GM12878 (cell line): Measurements from ENCODE around the gene TSPAN5. TPM values are rescaled to one million over a fixed set of nuclear protein-coding genes. Genes with fewer than 3 reads are reported as not detected.

ENCODE experiments used
- ATAC-seq: fragments of 200-7000 bp; cut with Tn5 transposase; 3 replicates; pipeline ENCODE4 v1.9.1; 2020; ENCODE audit warnings: mild to moderate bottlenecking, moderate library complexity
- BruUV-seq: library from RNA; stranded (reverse); fragments of 400-500 nt; replicated peaks from 2 replicates; lab custom pipeline; 2021; lab: Mats Ljungman, UMichigan
- CTCF ChIA-PET: fragments of 300-600 bp; sonication (Branson Sonifier 250); formaldehyde crosslinking; extraction: SDS; loops from one replicate; lab custom pipeline; 2021; ENCODE audit warnings: inconsistent platforms; lab: Yijun Ruan, JAX
- POLR2A ChIA-PET: fragments of 350-600 bp; formaldehyde crosslinking; extraction: SDS; loops from one replicate; lab custom pipeline; 2021; ENCODE audit warnings: inconsistent platforms; lab: Charles Lee
- RAD21 ChIA-PET: fragments of 300-600 bp; sonication (Branson Sonifier 250); formaldehyde crosslinking; loops from one replicate; lab custom pipeline; 2023; ENCODE audit warnings: antibody characterized with exemption; ENCODE audit not compliant: unreplicated experiment; lab: Charles Lee
- SMC1A ChIA-PET: fragments of 300-600 bp; sonication (Branson Sonifier 250); formaldehyde crosslinking; loops from one replicate; lab custom pipeline; 2023; ENCODE audit not compliant: unreplicated experiment, uncharacterized antibody; lab: Charles Lee
- DNase-seq: peaks from one replicate; pipeline ENCODE4 v3.0.0-alpha.2; 2011; ENCODE audit warnings: low read depth, low spot score
- FAIRE-seq: peaks from 3 replicates; lab custom pipeline; 2011; peaks lifted over from hg19 to GRCh38; lab: Jason Lieb, UNC
- H2AFZ ChIP-seq: 2 replicates; pipeline ENCODE4 v1.6.0; 2011; ENCODE audit warnings: low read depth, low read length, control low read depth; ENCODE audit not compliant: control insufficient read depth
- H3K27ac ChIP-seq: 2 replicates; pipeline ENCODE4 v1.5.1; 2011; ENCODE audit warnings: control low read depth; ENCODE audit not compliant: control insufficient read depth, insufficient read depth
- H3K27me3 ChIP-seq, 2 experiments: replicated peaks in 1 of 2; 2 replicates each; pipeline versions ENCODE4 v1.6.0 to v1.6.1; 2011; ENCODE audit warnings: low read length in 1 of 2; ENCODE audit not compliant: control insufficient read depth in 2 of 2, insufficient read depth in 2 of 2
- H3K36me3 ChIP-seq, 2 experiments: 2 replicates each; pipeline ENCODE4 v1.5.1; 2011; ENCODE audit warnings: low read length in 1 of 2; ENCODE audit not compliant: control insufficient read depth in 2 of 2, insufficient read depth in 2 of 2
- H3K4me1 ChIP-seq: 2 replicates; pipeline ENCODE4 v1.6.1; 2011; ENCODE audit warnings: mild to moderate bottlenecking, low read length, moderate library complexity, mixed read lengths; ENCODE audit not compliant: control insufficient read depth, insufficient read depth
- H3K4me2 ChIP-seq: 2 replicates; pipeline ENCODE4 v1.6.0; 2011; ENCODE audit warnings: control low read depth; ENCODE audit not compliant: control insufficient read depth, insufficient read depth
- H3K4me3 ChIP-seq: fragments of 200-600 bp; sonication (generic); 2 replicates; pipeline ENCODE4 v1.5.1; 2016
- H3K79me2 ChIP-seq: 2 replicates; pipeline ENCODE4 v1.6.0; 2011; ENCODE audit warnings: low read length; ENCODE audit not compliant: control insufficient read depth, insufficient read depth
- H3K9ac ChIP-seq: 2 replicates; pipeline ENCODE4 v1.8.0; 2011; ENCODE audit warnings: low read length, control low read depth, mixed read lengths; ENCODE audit not compliant: control insufficient read depth, insufficient read depth
- H3K9me3 ChIP-seq: replicated peaks from 3 replicates; pipeline ENCODE4 v1.5.1; 2011; ENCODE audit warnings: mild to moderate bottlenecking, low read length; ENCODE audit not compliant: control insufficient read depth, insufficient read depth
- H4K20me1 ChIP-seq: 2 replicates; pipeline ENCODE4 v1.6.0; 2011; ENCODE audit not compliant: control insufficient read depth, insufficient read depth
- EED ChIP-seq: sonication (generic); IDR thresholded peaks from 2 replicates; pipeline ENCODE4 v1.6.1; 2016; ENCODE audit warnings: antibody characterized with exemption, low read depth
- IKZF1 ChIP-seq: fragments of 450-650 bp; conservative IDR thresholded peaks from 2 replicates; pipeline ENCODE4 v1.6.1; 2017; ENCODE audit warnings: antibody characterized with exemption, mild to moderate bottlenecking
- MXI1 ChIP-seq: fragments of 150-350 bp; IDR thresholded peaks from 2 replicates; pipeline ENCODE4 v1.6.1; 2011; ENCODE audit warnings: low read depth, mild to moderate bottlenecking, inconsistent platforms, low read length, improper control_type of control experiment
- POLR2AphosphoS5 ChIP-seq: IDR thresholded peaks from 2 replicates; pipeline ENCODE4 v1.6.1; 2011; ENCODE audit warnings: mild to moderate bottlenecking, low read length, inconsistent platforms
- RBBP5 ChIP-seq: fragments of 200-600 bp; sonication (generic); conservative IDR thresholded peaks from 2 replicates; pipeline ENCODE4 v1.6.1; 2016
- ZNF24 ChIP-seq: fragments of 450-650 bp; IDR thresholded peaks from 2 replicates; pipeline ENCODE4 v1.6.1; 2017; ENCODE audit warnings: antibody characterized with exemption, mild to moderate bottlenecking
- WGBS: methylation state at CpG from one replicate; pipeline ENCODE4 v1.1.6; 2016; ENCODE audit warnings: low lambda C conversion rate; ENCODE audit not compliant: insufficient replicate concordance, insufficient coverage; ENCODE audit errors: missing lambda C conversion rate; 5-methylcytosine and 5-hydroxymethylcytosine counted together
- in situ Hi-C: fragments of 300-500 bp; cut with MboI; formaldehyde crosslinking; loops from 9 replicates; pipeline ENCODE4 v1.14.3; 2018; ENCODE audit warnings: mixed read lengths
- intact Hi-C: fragments of 100-400 bp; cut with micrococcal nuclease; formaldehyde crosslinking; loops from one replicate; pipeline ENCODE4 v1.14.2; 2022; ENCODE audit not compliant: unreplicated experiment
- polyA plus RNA-seq, 11 experiments: library from polyadenylated mRNA; depleted of rRNA in 4 of 11; unstranded in 6 of 11; stranded (reverse) in 5 of 11; fragments of >200 nt; fragmentation: Nextera tagmentation in 4 of 11; fragmentation: Illumina TruSeq in 1 of 11; extraction: Ambion mirVana in 4 of 11; extraction: Trizol in 1 of 11; gene quantifications; 1 replicate in 1 of 11; 2 replicates in 10 of 11; pipeline versions ENCODE4 v1.2.1 to v1.2.3, GENCODE V29; 2011 to 2016; ENCODE audit warnings: inconsistent platforms in 2 of 11, missing spikeins in 2 of 11, low read depth in 1 of 11
- total RNA-seq, 4 experiments: library from RNA; depleted of rRNA in 3 of 4; stranded (reverse); fragments of >200 nt in 3 of 4; fragmentation: Illumina TruSeq in 1 of 4; extraction: Trizol in 1 of 4; gene quantifications; 2 replicates each; pipeline versions ENCODE4 v1.2.1 to v1.2.3, GENCODE V29; 2013 to 2021
- TF ChIP-seq, protein P1 (sequence below): fragments of 450-650 bp; formaldehyde crosslinking; IDR thresholded peaks from 2 replicates; pipeline ENCODE4 v1.5.0; 2022; ENCODE audit warnings: mild to moderate bottlenecking, missing genetic modification characterization
- TF ChIP-seq, protein P2 (sequence below): fragments of 450-650 bp; IDR thresholded peaks from 2 replicates; pipeline ENCODE4 v1.6.1; 2017; ENCODE audit warnings: low read depth, mild to moderate bottlenecking, moderate library complexity
- TF ChIP-seq, protein P3 (sequence below), 3 experiments: IDR thresholded peaks in 2 of 3; conservative IDR thresholded peaks in 1 of 3; 2 replicates each; pipeline ENCODE4 v1.5.1; 2011; ENCODE audit warnings: low read depth in 3 of 3, low read length in 3 of 3, mild to moderate bottlenecking in 3 of 3, control low read depth in 2 of 3, moderate library complexity in 2 of 3, inconsistent platforms in 1 of 3, mixed read lengths in 1 of 3; ENCODE audit not compliant: control insufficient read depth in 2 of 3, insufficient read depth in 1 of 3; ENCODE audit errors: extremely low read depth in 1 of 3

Gene TSPAN5
- total and polyA plus RNA-seq, 10 of the 15 experiments (the other 5 are each of a cell fraction or from before 2014, with no cell fraction given): 0.09 to 8.2 (median 0.27) TPM

DNA sequence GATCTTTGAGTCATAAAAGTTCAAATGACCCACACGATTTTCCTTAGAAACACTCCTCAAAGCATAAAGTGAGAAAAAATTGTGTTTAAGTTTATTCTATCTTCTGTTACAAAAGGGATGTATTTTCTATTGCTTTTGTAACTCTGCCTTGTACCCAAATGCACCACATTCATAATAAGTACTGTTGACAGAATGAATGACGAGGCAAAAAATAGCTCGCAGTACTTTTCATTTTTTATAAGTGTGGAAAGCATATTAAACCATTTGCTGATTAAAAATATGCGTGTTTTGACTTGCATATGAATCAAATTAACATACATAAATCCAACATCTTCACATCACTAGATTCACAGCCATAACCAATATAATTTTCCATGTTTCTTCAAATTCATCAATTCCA lies 11.2 kb upstream of the TSPAN5 start:
- ATAC-seq (no peak), DNase-seq (no peak), FAIRE-seq (no peak)
- BruUV-seq: no TSS peak
- no peak overlapping the region for H3K27ac ChIP-seq
- H3K36me3 ChIP-seq: no peaks in the 10 kb centered on the region
- no peaks in the 10 kb centered on the region for H3K4me1 ChIP-seq
- ChIA-PET SMC1A (interaction anchor here (1.1 to 1.7 kb wide), 3 partner anchors 115 to 202 kb away, joined by 3 to 4 read pairs (median 4); no protein-coding TSS in a partner anchor), CTCF (interaction anchor here (1.0 kb wide), 1 partner anchor 9 kb away, joined by 3 read pairs; no protein-coding TSS in a partner anchor), RAD21 (interaction anchor here (0.6 to 0.9 kb wide), 2 partner anchors 9 to 1980 kb away, joined by 3 read pairs; no protein-coding TSS in a partner anchor), POLR2A (no interaction called here)
- in situ Hi-C loops: no loop called here
- WGBS: 34% methylated on average over 4 of the region's 4 CpGs
- TF ChIP-seq, protein P1, sequence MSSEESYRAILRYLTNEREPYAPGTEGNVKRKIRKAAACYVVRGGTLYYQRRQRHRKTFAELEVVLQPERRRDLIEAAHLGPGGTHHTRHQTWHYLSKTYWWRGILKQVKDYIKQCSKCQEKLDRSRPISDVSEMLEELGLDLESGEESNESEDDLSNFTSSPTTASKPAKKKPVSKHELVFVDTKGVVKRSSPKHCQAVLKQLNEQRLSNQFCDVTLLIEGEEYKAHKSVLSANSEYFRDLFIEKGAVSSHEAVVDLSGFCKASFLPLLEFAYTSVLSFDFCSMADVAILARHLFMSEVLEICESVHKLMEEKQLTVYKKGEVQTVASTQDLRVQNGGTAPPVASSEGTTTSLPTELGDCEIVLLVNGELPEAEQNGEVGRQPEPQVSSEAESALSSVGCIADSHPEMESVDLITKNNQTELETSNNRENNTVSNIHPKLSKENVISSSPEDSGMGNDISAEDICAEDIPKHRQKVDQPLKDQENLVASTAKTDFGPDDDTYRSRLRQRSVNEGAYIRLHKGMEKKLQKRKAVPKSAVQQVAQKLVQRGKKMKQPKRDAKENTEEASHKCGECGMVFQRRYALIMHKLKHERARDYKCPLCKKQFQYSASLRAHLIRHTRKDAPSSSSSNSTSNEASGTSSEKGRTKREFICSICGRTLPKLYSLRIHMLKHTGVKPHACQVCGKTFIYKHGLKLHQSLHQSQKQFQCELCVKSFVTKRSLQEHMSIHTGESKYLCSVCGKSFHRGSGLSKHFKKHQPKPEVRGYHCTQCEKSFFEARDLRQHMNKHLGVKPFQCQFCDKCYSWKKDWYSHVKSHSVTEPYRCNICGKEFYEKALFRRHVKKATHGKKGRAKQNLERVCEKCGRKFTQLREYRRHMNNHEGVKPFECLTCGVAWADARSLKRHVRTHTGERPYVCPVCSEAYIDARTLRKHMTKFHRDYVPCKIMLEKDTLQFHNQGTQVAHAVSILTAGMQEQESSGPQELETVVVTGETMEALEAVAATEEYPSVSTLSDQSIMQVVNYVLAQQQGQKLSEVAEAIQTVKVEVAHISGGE (CRISPR knock-in tag): no peak
- TF ChIP-seq MXI1: no peak
- TF ChIP-seq, protein P2, sequence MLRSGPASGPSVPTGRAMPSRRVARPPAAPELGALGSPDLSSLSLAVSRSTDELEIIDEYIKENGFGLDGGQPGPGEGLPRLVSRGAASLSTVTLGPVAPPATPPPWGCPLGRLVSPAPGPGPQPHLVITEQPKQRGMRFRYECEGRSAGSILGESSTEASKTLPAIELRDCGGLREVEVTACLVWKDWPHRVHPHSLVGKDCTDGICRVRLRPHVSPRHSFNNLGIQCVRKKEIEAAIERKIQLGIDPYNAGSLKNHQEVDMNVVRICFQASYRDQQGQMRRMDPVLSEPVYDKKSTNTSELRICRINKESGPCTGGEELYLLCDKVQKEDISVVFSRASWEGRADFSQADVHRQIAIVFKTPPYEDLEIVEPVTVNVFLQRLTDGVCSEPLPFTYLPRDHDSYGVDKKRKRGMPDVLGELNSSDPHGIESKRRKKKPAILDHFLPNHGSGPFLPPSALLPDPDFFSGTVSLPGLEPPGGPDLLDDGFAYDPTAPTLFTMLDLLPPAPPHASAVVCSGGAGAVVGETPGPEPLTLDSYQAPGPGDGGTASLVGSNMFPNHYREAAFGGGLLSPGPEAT: no peak
- TF ChIP-seq IKZF1: no peak
- no peak for TF ChIP-seq EED
- no peak for TF ChIP-seq POLR2AphosphoS5
- TF ChIP-seq ZNF24: no peak
- TF ChIP-seq RBBP5: no peak
- TF ChIP-seq, protein P3, sequence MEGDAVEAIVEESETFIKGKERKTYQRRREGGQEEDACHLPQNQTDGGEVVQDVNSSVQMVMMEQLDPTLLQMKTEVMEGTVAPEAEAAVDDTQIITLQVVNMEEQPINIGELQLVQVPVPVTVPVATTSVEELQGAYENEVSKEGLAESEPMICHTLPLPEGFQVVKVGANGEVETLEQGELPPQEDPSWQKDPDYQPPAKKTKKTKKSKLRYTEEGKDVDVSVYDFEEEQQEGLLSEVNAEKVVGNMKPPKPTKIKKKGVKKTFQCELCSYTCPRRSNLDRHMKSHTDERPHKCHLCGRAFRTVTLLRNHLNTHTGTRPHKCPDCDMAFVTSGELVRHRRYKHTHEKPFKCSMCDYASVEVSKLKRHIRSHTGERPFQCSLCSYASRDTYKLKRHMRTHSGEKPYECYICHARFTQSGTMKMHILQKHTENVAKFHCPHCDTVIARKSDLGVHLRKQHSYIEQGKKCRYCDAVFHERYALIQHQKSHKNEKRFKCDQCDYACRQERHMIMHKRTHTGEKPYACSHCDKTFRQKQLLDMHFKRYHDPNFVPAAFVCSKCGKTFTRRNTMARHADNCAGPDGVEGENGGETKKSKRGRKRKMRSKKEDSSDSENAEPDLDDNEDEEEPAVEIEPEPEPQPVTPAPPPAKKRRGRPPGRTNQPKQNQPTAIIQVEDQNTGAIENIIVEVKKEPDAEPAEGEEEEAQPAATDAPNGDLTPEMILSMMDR (IDR thresholded peaks at IDR 0.05 in 2 of 3, conservative IDR thresholded peaks at IDR 0.05 in 1 of 3; ENCODE audit: control insufficient read depth in 2 of 3, extremely low read depth in 1 of 3, insufficient read depth in 1 of 3, low read depth in 3 of 3, low read length in 3 of 3): no peak
- H2AFZ ChIP-seq: no peak overlapping the region
- no peak overlapping the region for H3K4me2 ChIP-seq
- H3K79me2 ChIP-seq: no peaks in the 10 kb centered on the region
- H4K20me1 ChIP-seq: no peaks in the 10 kb centered on the region
- no peaks in the 10 kb centered on the region; a peak in 1 of 4 replicates for H3K27me3 ChIP-seq
- intact Hi-C loops: loop anchor here (10.0 kb wide), 3 partner anchors 325 to 525 kb away; partner anchors contain the start of genes METAP1, RAP1GDS1 and STPG2
- H3K4me3 ChIP-seq: no peak overlapping the region
- H3K9me3 ChIP-seq: peaks cover 4% of the 10 kb centered on the region; the same call in 1 of the 3 replicates
- H3K9ac ChIP-seq: no peak overlapping the region
